Testis (tissue), 2 donors: ENCODE measurements around the gene SET.

ENCODE experiments used
- POLR2A ChIP-seq: fragments of 450-650 bp; IDR thresholded peaks from one replicate; pipeline ENCODE4 v1.6.1; 2017; ENCODE audit warnings: antibody characterized with exemption, mild to moderate bottlenecking, moderate library complexity
- TF ChIP-seq, protein P1 (sequence below), 3 experiments: fragments of 450-650 bp in 2 of 3; fragments of 200-600 bp in 1 of 3; sonication (generic) in 1 of 3; IDR thresholded peaks; one replicate each; pipeline ENCODE4 v1.5.1; 2016 to 2019; ENCODE audit warnings: antibody characterized with exemption in 3 of 3, mild to moderate bottlenecking in 2 of 3, moderate library complexity in 1 of 3

DNA sequence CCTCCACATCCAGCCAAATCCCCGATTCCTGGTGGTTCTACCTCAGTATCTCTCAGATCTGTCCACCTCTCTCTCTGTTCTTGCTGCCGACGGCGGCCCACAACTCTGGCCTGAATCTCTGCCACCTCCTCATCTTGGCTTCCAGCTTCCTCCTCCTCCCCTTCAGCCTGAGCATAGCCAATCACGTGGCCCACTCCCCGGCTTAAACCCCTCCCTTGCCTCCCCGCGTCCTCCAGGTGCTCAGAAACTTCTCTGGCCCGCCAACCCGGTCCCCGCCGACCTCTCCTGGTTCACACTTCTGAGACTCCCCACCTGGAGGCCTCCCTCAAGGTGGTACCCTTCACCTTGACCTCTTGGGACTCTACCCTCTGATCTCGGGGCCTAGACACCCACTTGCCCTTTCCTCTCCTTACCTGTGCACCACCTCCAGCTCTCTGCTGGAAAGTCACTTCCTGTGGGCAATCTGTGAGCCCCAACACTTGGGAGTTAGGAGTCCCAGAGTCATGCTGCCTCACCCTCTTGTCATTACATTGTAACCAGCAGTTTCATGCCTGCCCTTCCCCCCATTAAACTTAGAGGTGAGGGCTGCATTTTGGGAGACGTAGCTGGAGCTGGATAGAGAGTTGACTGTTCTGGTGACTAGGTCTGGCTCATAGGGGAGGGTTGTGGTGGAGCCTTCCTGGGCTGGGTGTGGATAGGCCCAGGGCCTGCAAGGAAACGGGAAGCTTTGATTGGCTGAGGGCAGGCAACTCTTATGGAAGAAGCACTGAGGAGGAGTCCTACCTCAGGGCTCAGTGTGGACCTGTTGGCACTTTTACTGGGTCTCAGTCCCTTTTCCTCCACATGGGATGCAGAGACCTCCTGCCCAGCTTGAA lies 4.5 kb upstream of the SET start:
- TF ChIP-seq, protein P1, sequence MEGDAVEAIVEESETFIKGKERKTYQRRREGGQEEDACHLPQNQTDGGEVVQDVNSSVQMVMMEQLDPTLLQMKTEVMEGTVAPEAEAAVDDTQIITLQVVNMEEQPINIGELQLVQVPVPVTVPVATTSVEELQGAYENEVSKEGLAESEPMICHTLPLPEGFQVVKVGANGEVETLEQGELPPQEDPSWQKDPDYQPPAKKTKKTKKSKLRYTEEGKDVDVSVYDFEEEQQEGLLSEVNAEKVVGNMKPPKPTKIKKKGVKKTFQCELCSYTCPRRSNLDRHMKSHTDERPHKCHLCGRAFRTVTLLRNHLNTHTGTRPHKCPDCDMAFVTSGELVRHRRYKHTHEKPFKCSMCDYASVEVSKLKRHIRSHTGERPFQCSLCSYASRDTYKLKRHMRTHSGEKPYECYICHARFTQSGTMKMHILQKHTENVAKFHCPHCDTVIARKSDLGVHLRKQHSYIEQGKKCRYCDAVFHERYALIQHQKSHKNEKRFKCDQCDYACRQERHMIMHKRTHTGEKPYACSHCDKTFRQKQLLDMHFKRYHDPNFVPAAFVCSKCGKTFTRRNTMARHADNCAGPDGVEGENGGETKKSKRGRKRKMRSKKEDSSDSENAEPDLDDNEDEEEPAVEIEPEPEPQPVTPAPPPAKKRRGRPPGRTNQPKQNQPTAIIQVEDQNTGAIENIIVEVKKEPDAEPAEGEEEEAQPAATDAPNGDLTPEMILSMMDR (IDR thresholded peaks at IDR 0.05), result no peak
- no peak for TF ChIP-seq POLR2A
